ENCODE data around the gene TMEM109.

DNA sequence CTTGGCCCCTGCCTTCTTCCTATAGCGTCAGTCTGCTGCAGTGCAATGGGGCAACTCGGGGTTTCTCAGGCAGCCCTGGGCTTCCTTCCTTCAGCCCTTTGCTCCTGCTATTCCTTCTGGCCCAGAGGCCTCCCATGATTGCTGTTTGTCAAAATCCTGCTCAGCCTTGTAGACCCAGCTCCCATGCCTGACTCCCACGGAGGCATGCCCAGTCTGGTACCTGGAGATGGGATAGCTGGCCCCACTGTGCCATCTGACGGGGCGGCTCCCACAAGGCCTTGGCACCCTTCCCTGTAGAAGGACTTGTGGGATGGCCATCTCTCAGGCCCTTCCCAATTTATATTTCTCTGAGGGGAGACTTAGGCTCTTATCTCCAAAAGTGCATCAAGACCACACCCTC, 56.9 kb downstream of the TMEM109 start:
- TF ChIP-seq, protein P1, sequence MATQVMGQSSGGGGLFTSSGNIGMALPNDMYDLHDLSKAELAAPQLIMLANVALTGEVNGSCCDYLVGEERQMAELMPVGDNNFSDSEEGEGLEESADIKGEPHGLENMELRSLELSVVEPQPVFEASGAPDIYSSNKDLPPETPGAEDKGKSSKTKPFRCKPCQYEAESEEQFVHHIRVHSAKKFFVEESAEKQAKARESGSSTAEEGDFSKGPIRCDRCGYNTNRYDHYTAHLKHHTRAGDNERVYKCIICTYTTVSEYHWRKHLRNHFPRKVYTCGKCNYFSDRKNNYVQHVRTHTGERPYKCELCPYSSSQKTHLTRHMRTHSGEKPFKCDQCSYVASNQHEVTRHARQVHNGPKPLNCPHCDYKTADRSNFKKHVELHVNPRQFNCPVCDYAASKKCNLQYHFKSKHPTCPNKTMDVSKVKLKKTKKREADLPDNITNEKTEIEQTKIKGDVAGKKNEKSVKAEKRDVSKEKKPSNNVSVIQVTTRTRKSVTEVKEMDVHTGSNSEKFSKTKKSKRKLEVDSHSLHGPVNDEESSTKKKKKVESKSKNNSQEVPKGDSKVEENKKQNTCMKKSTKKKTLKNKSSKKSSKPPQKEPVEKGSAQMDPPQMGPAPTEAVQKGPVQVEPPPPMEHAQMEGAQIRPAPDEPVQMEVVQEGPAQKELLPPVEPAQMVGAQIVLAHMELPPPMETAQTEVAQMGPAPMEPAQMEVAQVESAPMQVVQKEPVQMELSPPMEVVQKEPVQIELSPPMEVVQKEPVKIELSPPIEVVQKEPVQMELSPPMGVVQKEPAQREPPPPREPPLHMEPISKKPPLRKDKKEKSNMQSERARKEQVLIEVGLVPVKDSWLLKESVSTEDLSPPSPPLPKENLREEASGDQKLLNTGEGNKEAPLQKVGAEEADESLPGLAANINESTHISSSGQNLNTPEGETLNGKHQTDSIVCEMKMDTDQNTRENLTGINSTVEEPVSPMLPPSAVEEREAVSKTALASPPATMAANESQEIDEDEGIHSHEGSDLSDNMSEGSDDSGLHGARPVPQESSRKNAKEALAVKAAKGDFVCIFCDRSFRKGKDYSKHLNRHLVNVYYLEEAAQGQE (IDR thresholded peaks at IDR 0.05; ENCODE audit: low read depth), result no peak
- TF ChIP-seq, protein P2, sequence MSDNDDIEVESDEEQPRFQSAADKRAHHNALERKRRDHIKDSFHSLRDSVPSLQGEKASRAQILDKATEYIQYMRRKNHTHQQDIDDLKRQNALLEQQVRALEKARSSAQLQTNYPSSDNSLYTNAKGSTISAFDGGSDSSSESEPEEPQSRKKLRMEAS (IDR thresholded peaks at IDR 0.05), result no peak
- TF ChIP-seq FOXM1 (IDR thresholded peaks at IDR 0.05; ENCODE audit: borderline replicate concordance, low read depth) (no peak), TCF12 (IDR thresholded peaks at IDR 0.05; ENCODE audit: low read depth) (no peak), CREB1 (IDR thresholded peaks at IDR 0.05; ENCODE audit: low read depth) (no peak), TAF1 (IDR thresholded peaks at IDR 0.05; ENCODE audit: low read depth) (no peak), EP300 (IDR thresholded peaks at IDR 0.05; ENCODE audit: borderline replicate concordance) (no peak), RAD21 (IDR thresholded peaks at IDR 0.05; ENCODE audit: low read depth) (no peak), EGR1 (IDR thresholded peaks at IDR 0.05) (no peak), YY1 (IDR thresholded peaks at IDR 0.05; ENCODE audit: low read depth) (no peak), CEBPB (IDR thresholded peaks at IDR 0.05) (no peak), ZBTB7A (IDR thresholded peaks at IDR 0.05; ENCODE audit: low read depth) (no peak), NFIC (IDR thresholded peaks at IDR 0.05) (no peak)
- TF ChIP-seq, protein P3, sequence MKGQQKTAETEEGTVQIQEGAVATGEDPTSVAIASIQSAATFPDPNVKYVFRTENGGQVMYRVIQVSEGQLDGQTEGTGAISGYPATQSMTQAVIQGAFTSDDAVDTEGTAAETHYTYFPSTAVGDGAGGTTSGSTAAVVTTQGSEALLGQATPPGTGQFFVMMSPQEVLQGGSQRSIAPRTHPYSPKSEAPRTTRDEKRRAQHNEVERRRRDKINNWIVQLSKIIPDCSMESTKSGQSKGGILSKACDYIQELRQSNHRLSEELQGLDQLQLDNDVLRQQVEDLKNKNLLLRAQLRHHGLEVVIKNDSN (IDR thresholded peaks at IDR 0.05), result no peak
